Right hindlimb (tissue), 1 donor: ENCODE results near the gene ERGIC2.
"Not testable (repeated sequence)": the region's sequence is repeated elsewhere in the genome, so short reads cannot be mapped to it uniquely, and the experiment has no call there.

Source experiments
- DNase-seq: peaks from one replicate; pipeline ENCODE4 v3.0.0-alpha.2; 2018

Gene ERGIC2

DNA sequence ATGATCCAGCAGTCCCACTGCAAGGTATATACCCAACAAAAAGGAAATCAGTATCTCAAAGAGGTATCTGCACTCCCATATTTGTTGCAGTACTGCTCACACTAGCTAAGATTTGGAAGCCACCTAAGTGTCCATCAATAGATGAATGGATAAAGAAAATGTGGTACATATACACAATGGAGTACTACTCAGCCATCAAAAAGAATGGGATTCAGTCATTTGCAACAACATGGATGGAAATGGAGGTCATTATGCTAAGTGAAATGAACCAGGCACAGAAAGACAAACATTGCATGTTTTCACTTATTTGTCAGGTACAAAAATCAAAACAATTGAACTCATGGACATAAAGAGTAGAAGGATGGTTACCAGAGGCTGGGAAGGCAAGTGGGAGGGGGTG, 90.5 kb downstream of the ERGIC2 start:
- DNase-seq = not testable (repeated sequence)

DNA sequence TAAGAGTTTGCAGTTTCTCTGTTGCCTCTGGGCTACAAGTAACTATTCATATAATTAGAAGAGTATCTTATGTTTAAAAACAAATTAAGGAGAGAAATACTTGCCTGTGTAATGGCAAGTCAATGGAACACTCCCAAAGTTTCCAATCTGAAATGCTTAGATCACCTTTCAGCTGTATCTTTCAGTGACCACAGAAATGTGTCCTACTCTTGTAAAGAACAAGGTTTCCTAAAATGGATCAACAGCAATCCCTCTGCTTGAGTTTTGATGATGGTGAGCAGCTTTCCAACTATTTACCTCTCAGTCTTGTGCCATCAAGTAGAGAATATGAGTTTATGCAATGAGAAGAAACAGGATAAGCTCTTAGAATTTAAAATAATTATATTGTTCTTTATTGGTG, 92.9 kb downstream of the ERGIC2 start:
- DNase-seq = no peak

DNA sequence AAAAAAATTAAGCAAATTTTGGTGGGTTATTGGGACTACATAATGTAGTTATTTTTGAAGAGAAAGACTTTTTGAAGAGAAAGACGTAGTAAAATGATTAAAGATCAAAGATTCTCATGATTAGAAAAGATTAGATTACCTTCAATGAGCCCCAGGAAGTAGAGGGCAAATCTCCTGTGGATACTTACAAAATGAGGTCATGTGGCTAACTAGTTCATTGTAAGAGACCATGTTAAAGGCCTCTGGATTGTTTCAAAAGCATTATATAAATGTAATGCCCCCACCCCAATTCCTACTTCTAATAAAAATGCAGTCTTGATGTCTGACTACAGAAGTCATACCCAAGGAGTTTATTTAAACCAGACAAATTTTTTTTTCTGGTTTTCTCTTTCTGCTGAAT, 93.3 kb downstream of the ERGIC2 start:
- DNase-seq = no peak
